HL-60 (cell line): ENCODE data around the gene CSNK1A1.

Source experiments
- CTCF ChIP-seq: IDR thresholded peaks from one replicate; pipeline ENCODE4 v1.5.1; 2011; ENCODE audit warnings: low read length, control low read depth, inconsistent platforms; ENCODE audit not compliant: insufficient read depth
- GABPA ChIP-seq: IDR thresholded peaks from 2 replicates; pipeline ENCODE4 v1.6.1; 2012; ENCODE audit warnings: low read depth
- POLR2AphosphoS5 ChIP-seq: IDR thresholded peaks from 2 replicates; pipeline ENCODE4 v1.6.1; 2012; ENCODE audit warnings: low read depth
- TF ChIP-seq, protein P1 (sequence below): IDR thresholded peaks from 2 replicates; pipeline ENCODE4 v1.6.1; 2012; ENCODE audit warnings: low read depth; ENCODE audit not compliant: insufficient replicate concordance

DNA sequence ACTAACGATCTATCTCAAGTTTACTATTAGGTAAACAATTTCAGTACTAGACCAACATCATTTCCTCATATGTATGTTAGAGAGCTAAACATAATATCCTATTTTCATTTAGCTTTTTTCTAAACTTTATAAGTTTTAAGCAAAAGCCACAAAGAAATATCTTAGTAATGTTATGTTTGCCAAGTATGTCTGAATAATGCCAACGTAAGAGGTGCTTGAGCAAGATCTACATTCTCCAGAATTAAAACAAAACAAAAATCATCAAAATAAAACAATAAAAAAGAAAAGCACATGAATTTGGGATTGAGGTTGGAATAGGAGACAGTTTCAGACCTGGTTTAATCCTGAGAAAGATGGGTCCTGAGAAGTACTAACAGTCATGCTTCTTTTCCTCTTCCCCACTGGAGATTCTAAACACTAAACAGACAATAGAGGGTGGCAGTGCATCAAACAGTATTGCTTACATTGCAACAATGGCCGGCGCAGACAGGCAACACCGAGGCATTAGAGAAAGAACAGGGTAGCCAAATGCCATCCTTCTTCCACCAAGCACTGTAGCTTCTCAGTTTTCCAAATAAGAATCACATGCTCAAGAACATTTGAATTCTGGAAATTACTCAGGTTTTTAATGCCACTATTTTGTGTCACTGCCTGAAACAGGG lies 33.6 kb downstream of the CSNK1A1 start:
- no peak for TF ChIP-seq GABPA
- no peak for TF ChIP-seq CTCF
- TF ChIP-seq, protein P1, sequence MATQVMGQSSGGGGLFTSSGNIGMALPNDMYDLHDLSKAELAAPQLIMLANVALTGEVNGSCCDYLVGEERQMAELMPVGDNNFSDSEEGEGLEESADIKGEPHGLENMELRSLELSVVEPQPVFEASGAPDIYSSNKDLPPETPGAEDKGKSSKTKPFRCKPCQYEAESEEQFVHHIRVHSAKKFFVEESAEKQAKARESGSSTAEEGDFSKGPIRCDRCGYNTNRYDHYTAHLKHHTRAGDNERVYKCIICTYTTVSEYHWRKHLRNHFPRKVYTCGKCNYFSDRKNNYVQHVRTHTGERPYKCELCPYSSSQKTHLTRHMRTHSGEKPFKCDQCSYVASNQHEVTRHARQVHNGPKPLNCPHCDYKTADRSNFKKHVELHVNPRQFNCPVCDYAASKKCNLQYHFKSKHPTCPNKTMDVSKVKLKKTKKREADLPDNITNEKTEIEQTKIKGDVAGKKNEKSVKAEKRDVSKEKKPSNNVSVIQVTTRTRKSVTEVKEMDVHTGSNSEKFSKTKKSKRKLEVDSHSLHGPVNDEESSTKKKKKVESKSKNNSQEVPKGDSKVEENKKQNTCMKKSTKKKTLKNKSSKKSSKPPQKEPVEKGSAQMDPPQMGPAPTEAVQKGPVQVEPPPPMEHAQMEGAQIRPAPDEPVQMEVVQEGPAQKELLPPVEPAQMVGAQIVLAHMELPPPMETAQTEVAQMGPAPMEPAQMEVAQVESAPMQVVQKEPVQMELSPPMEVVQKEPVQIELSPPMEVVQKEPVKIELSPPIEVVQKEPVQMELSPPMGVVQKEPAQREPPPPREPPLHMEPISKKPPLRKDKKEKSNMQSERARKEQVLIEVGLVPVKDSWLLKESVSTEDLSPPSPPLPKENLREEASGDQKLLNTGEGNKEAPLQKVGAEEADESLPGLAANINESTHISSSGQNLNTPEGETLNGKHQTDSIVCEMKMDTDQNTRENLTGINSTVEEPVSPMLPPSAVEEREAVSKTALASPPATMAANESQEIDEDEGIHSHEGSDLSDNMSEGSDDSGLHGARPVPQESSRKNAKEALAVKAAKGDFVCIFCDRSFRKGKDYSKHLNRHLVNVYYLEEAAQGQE = no peak
- no peak for TF ChIP-seq POLR2AphosphoS5
